Endothelial cell of umbilical vein (primary cell): Measurements from ENCODE around the gene THEMIS2. TPM values are rescaled to one million over a fixed set of nuclear protein-coding genes. Genes with fewer than 3 reads are reported as not detected.

Experiments
- BruUV-seq: library from RNA; stranded (reverse); fragments of 400-500 nt; replicated peaks from 2 replicates; lab custom pipeline; 2021; lab: Mats Ljungman, UMichigan
- CTCF ChIA-PET: fragments of 300-600, 350-600 bp; sonication (Branson Sonifier 250); formaldehyde crosslinking; loops from one replicate; lab custom pipeline; 2021; ENCODE audit warnings: antibody characterized with exemption, inconsistent platforms; lab: Charles Lee
- POLR2A ChIA-PET: fragments of 300-600, 350-600 bp; sonication (Branson Sonifier 250); formaldehyde crosslinking; loops from one replicate; lab custom pipeline; 2021; ENCODE audit warnings: antibody characterized with exemption, inconsistent platforms; lab: Charles Lee
- DNase-seq: peaks from one replicate; pipeline ENCODE4 v3.0.0-alpha.2; 2011; ENCODE audit warnings: low read depth, low spot score
- FAIRE-seq: peaks from 2 replicates; lab custom pipeline; 2011; peaks lifted over from hg19 to GRCh38; lab: Jason Lieb, UNC
- H2AFZ ChIP-seq: 2 replicates; pipeline ENCODE4 v1.6.0; 2012; ENCODE audit warnings: low read depth, low read length, control low read depth, inconsistent platforms
- H3K27ac ChIP-seq: 2 replicates; pipeline ENCODE4 v1.5.1; 2011; ENCODE audit warnings: low read depth, mild to moderate bottlenecking, control low read depth, low read length, moderate library complexity; ENCODE audit not compliant: insufficient read depth
- H3K27me3 ChIP-seq, 2 experiments: 2 replicates each; pipeline versions ENCODE4 v1.6.0 to v1.6.1; 2011; ENCODE audit warnings: low read length in 2 of 2, mixed read lengths in 1 of 2; ENCODE audit not compliant: control insufficient read depth in 2 of 2, insufficient read depth in 2 of 2
- H3K36me3 ChIP-seq, 2 experiments: 2 replicates in 1 of 2; 3 replicates in 1 of 2; pipeline ENCODE4 v1.5.1; 2011; ENCODE audit warnings: low read length in 2 of 2, mild to moderate bottlenecking in 1 of 2, moderate library complexity in 1 of 2; ENCODE audit not compliant: control insufficient read depth in 2 of 2, insufficient read depth in 2 of 2; ENCODE audit errors: extremely low read depth in 1 of 2
- H3K4me1 ChIP-seq: 3 replicates; pipeline ENCODE4 v1.5.1; 2011; ENCODE audit warnings: mild to moderate bottlenecking, low read length; ENCODE audit not compliant: control insufficient read depth, insufficient read depth; ENCODE audit errors: extremely low read depth
- H3K4me2 ChIP-seq: 2 replicates; pipeline ENCODE4 v1.6.1; 2011; ENCODE audit warnings: low read length, control low read depth, mixed read lengths; ENCODE audit not compliant: insufficient read depth
- H3K4me3 ChIP-seq, 3 experiments: fragments of 200-600 bp in 1 of 3; sonication (generic), shearing (Covaris generic) in 1 of 3; replicated peaks in 1 of 3; 2 replicates each; pipeline ENCODE4 v1.5.1; 2011 to 2016; ENCODE audit warnings: control low read depth in 3 of 3, low read length in 3 of 3, mild to moderate bottlenecking in 2 of 3, inconsistent platforms in 1 of 3, low read depth in 1 of 3, moderate library complexity in 1 of 3; ENCODE audit not compliant: insufficient read depth in 1 of 3
- H3K79me2 ChIP-seq: 2 replicates; pipeline ENCODE4 v1.6.0; 2012; ENCODE audit warnings: low read length, inconsistent platforms; ENCODE audit not compliant: control insufficient read depth, insufficient read depth
- H3K9ac ChIP-seq: replicated peaks from 2 replicates; pipeline ENCODE3; 2011; ENCODE audit warnings: low read length, control low read depth; ENCODE audit not compliant: insufficient read depth; ENCODE audit errors: extremely low read depth
- H3K9me1 ChIP-seq: replicated peaks from 3 replicates; pipeline ENCODE4 v1.6.0; 2011; ENCODE audit warnings: mild to moderate bottlenecking, low read length; ENCODE audit not compliant: control insufficient read depth, insufficient read depth; ENCODE audit errors: extremely low read depth
- H3K9me3 ChIP-seq: replicated peaks from 2 replicates; pipeline ENCODE4 v1.5.1; 2012; ENCODE audit warnings: low read length, inconsistent platforms; ENCODE audit not compliant: control insufficient read depth, insufficient read depth
- H4K20me1 ChIP-seq: replicated peaks from 2 replicates; pipeline ENCODE3; 2011; ENCODE audit warnings: mild to moderate bottlenecking, low read length; ENCODE audit not compliant: control insufficient read depth, insufficient read depth; ENCODE audit errors: extremely low read depth
- EZH2 ChIP-seq: IDR thresholded peaks from 2 replicates; pipeline ENCODE4 v1.6.1; 2012; ENCODE audit warnings: borderline replicate concordance, low read depth, mild to moderate bottlenecking, moderate library complexity, low read length, inconsistent platforms; ENCODE audit not compliant: severe bottlenecking
- FOS ChIP-seq: IDR thresholded peaks from 2 replicates; pipeline ENCODE4 v1.6.1; 2011; ENCODE audit warnings: mild to moderate bottlenecking, low read length, moderate library complexity, borderline replicate concordance; ENCODE audit not compliant: insufficient read depth
- GATA2 ChIP-seq: IDR thresholded peaks from 2 replicates; pipeline ENCODE4 v1.7.0; 2011; ENCODE audit warnings: low read depth, mild to moderate bottlenecking, moderate library complexity, mixed read lengths, low read length; ENCODE audit not compliant: insufficient read length, insufficient read depth
- JUN ChIP-seq: IDR thresholded peaks from 2 replicates; pipeline ENCODE4 v1.6.1; 2011; ENCODE audit warnings: borderline replicate concordance, low read depth; ENCODE audit not compliant: insufficient read length, insufficient read depth
- MAX ChIP-seq: IDR thresholded peaks from 2 replicates; pipeline ENCODE4 v1.6.1; 2011; ENCODE audit not compliant: insufficient read depth, insufficient read length
- POLR2A ChIP-seq: IDR thresholded peaks from 2 replicates; pipeline ENCODE4 v1.6.1; 2012; ENCODE audit warnings: low read depth, mild to moderate bottlenecking, control low read depth, low read length
- POLR2AphosphoS5 ChIP-seq: IDR thresholded peaks from 2 replicates; pipeline ENCODE4 v1.6.1; 2012; ENCODE audit warnings: low read depth, mild to moderate bottlenecking, control low read depth, low read length, moderate library complexity; ENCODE audit not compliant: insufficient read depth
- dilution Hi-C: fragments of 300-500 bp; cut with MboI; formaldehyde crosslinking; loops from one replicate; pipeline ENCODE4 v1.15.0; 2019; ENCODE audit warnings: low sequenced_read_pairs; ENCODE audit not compliant: extremely low pct_ligation_motif_present
- intact Hi-C: fragments of 100-400 bp; cut with micrococcal nuclease; formaldehyde crosslinking; loops from one replicate; pipeline ENCODE4 v1.10.0; 2022
- polyA plus RNA-seq, 4 experiments: library from polyadenylated mRNA; depleted of rRNA in 3 of 4; stranded (reverse) in 3 of 4; unstranded in 1 of 4; fragments of >200 nt; gene quantifications; 2 replicates each; pipeline versions ENCODE4 v1.2.1 to v1.2.3, GENCODE V29; 2011 to 2012; ENCODE audit warnings: missing spikeins in 1 of 4
- total RNA-seq: library from RNA; stranded (reverse); gene quantifications from 2 replicates; pipeline ENCODE4 v1.2.3, GENCODE V29; 2021

Gene THEMIS2
- total and polyA plus RNA-seq, 2 donors (not counting 3 experiments of a cell fraction or from before 2014, with no cell fraction given), result 11.1 to 15.7 TPM

GRCh38 chr1:27884006-27884954, 11.9 kb downstream of the THEMIS2 start:
- FAIRE-seq (no peak), DNase-seq (no peak)
- ChIA-PET POLR2A (no interaction called here), CTCF (interaction anchor here (1.2 to 1.6 kb wide), 2 partner anchors 27 to 325 kb away, joined by 5 to 6 read pairs; no protein-coding TSS in a partner anchor)
- no TSS peak for BruUV-seq
- H3K79me2 ChIP-seq, result no peaks in the 10 kb centered on the region
- H3K4me3 ChIP-seq, result no peak overlapping the region
- H3K9ac ChIP-seq, result no peak overlapping the region
- intact Hi-C loops (no loop called here), dilution Hi-C loops (no loop called here)
- H4K20me1 ChIP-seq, result no peaks in the 10 kb centered on the region
- H3K36me3 ChIP-seq, result peaks cover 0 to 7% of the 10 kb centered on the region in 2 experiments
- no peaks in the 10 kb centered on the region for H3K9me1 ChIP-seq
- H2AFZ ChIP-seq, result no peak overlapping the region
- TF ChIP-seq MAX, result no peak
- TF ChIP-seq JUN, result no peak
- TF ChIP-seq POLR2A, result no peak
- TF ChIP-seq GATA2, result no peak
- no peak for TF ChIP-seq EZH2
- TF ChIP-seq POLR2AphosphoS5, result no peak
- TF ChIP-seq FOS, result no peak
- no peaks in the 10 kb centered on the region for H3K4me1 ChIP-seq
- no peak overlapping the region for H3K4me2 ChIP-seq
- no peaks in the 10 kb centered on the region for H3K27me3 ChIP-seq
- H3K9me3 ChIP-seq, result no peaks in the 10 kb centered on the region
- H3K27ac ChIP-seq, result no peak overlapping the region
